Choroid plexus epithelial cell (primary cell): ENCODE measurements around the gene OGDH.

Experiments used
- DNase-seq: peaks from one replicate; pipeline ENCODE4 v3.0.0-alpha.2; 2010; ENCODE audit warnings: low read depth
- H3K4me3 ChIP-seq: 2 replicates; pipeline ENCODE4 v1.5.1; 2011; ENCODE audit warnings: low read depth, mild to moderate bottlenecking, control low read depth, low read length, moderate library complexity
- CTCF ChIP-seq: conservative IDR thresholded peaks from 2 replicates; pipeline ENCODE4 v1.5.1; 2011; ENCODE audit warnings: low read depth, mild to moderate bottlenecking, control low read depth, inconsistent platforms, low read length, moderate library complexity

The OGDH gene

GRCh38 chr7:44667190-44667589, 60.8 kb downstream of the OGDH start:
- no peak for DNase-seq
- TF ChIP-seq CTCF = no peak
- H3K4me3 ChIP-seq = no peak overlapping the region

GRCh38 chr7:44671069-44671468, 64.6 kb downstream of the OGDH start:
- no peak overlapping the region for H3K4me3 ChIP-seq
- no peak for DNase-seq
- no peak for TF ChIP-seq CTCF

GRCh38 chr7:44673324-44673723, 66.9 kb downstream of the OGDH start:
- no peak overlapping the region for H3K4me3 ChIP-seq
- no peak for TF ChIP-seq CTCF
- DNase-seq = no peak

- no peak for DNase-seq
- no peak overlapping the region for H3K4me3 ChIP-seq
- TF ChIP-seq CTCF = no peak
Measured at GRCh38 chr7:44673771-44674170, 67.3 kb downstream of the OGDH start.

GRCh38 chr7:44674381-44674780, 68.0 kb downstream of the OGDH start:
- H3K4me3 ChIP-seq = no peak overlapping the region
- TF ChIP-seq CTCF = no peak
- DNase-seq = no peak

GRCh38 chr7:44676776-44677175, 70.3 kb downstream of the OGDH start:
- TF ChIP-seq CTCF = no peak
- H3K4me3 ChIP-seq = no peak overlapping the region
- DNase-seq = no peak

GRCh38 chr7:44678101-44678470, 71.7 kb downstream of the OGDH start:
- DNase-seq = no peak
- TF ChIP-seq CTCF = no peak
- H3K4me3 ChIP-seq = no peak overlapping the region
